GM10266 (cell line): ENCODE results near the gene LAYN.

ENCODE experiments used
- DNase-seq: peaks from one replicate; pipeline ENCODE4 v3.0.0; 2012; ENCODE audit errors: extremely low spot score
- TF ChIP-seq, protein P1 (sequence below): IDR thresholded peaks from 2 replicates; pipeline ENCODE4 v1.5.1; 2012; ENCODE audit warnings: mild to moderate bottlenecking, low read depth; ENCODE audit not compliant: control insufficient read depth, insufficient read depth; ENCODE audit errors: missing control alignments

The LAYN gene

DNA sequence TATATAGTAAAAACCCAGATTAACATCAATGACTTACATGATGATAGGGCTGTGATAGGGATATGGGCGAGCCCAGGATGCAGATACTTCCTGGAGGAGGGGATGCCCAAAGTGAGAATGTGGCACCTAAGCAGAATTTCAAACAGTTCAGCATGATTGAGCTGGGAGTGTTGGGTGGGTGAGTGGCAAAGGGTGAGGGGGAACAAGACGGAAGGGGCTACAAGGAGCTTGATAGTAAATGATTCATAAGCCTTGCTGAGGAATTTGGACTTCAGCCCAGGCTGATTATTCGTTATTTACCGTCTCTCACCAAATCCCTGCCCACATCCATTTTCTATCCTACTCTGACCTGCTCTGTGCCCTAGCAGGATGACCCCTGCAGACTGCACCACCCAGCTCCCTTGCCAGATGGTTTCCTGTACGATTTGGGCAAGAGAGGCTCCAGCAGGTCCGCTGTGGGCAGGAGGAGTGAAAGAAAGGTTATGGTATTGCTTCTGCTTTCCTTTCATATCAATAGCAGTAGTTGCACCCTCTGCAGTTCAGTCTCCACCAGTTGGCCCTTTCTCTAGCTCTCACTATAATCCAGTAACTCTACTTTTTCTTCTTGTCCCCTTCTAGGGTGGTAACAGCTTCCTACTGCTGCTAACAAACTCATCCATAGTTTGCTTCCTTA, 31.4 kb downstream of the LAYN start:
- DNase-seq = no peak
- TF ChIP-seq, protein P1, sequence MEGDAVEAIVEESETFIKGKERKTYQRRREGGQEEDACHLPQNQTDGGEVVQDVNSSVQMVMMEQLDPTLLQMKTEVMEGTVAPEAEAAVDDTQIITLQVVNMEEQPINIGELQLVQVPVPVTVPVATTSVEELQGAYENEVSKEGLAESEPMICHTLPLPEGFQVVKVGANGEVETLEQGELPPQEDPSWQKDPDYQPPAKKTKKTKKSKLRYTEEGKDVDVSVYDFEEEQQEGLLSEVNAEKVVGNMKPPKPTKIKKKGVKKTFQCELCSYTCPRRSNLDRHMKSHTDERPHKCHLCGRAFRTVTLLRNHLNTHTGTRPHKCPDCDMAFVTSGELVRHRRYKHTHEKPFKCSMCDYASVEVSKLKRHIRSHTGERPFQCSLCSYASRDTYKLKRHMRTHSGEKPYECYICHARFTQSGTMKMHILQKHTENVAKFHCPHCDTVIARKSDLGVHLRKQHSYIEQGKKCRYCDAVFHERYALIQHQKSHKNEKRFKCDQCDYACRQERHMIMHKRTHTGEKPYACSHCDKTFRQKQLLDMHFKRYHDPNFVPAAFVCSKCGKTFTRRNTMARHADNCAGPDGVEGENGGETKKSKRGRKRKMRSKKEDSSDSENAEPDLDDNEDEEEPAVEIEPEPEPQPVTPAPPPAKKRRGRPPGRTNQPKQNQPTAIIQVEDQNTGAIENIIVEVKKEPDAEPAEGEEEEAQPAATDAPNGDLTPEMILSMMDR = no peak

DNA sequence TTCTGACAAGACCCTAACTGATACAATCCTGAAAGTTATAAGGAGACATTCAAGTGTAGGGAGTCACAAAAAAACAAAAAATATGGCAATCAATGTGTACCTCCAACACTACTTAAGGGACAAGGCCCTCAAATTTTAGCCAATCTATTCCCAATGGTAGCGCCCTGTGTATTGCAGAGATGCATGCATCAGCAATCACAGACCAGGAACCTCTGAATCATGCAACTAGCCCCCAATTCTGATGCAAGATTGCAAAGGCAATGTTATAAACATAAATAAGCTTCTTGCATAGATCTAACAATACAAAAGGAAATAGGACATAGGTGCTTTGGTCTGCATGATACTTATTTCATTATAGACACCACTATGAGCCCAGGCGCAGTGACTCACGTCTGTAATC, 32.1 kb downstream of the LAYN start:
- TF ChIP-seq, protein P1 = no peak
- no peak for DNase-seq

DNA sequence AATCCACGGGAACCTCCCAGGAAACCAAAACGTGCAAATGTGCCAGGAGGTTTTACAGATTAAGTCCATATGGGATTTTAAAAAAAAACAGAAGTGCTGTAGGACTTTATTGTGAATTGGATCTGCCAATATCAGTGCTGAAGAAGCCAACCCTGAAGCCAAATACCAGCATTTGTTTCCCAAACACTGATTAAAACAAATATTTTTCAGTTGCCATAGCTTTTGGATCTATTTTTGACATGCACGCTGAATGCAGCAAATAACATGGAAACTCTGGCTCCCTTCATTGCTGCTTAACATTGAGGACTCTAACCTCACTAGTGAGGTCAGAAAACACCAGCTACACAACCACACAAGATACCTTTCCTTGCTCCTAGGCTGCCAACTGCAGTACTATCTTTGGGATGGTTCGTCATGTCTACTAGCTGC, 33.3 kb downstream of the LAYN start:
- DNase-seq = no peak
- TF ChIP-seq, protein P1 = no peak

DNA sequence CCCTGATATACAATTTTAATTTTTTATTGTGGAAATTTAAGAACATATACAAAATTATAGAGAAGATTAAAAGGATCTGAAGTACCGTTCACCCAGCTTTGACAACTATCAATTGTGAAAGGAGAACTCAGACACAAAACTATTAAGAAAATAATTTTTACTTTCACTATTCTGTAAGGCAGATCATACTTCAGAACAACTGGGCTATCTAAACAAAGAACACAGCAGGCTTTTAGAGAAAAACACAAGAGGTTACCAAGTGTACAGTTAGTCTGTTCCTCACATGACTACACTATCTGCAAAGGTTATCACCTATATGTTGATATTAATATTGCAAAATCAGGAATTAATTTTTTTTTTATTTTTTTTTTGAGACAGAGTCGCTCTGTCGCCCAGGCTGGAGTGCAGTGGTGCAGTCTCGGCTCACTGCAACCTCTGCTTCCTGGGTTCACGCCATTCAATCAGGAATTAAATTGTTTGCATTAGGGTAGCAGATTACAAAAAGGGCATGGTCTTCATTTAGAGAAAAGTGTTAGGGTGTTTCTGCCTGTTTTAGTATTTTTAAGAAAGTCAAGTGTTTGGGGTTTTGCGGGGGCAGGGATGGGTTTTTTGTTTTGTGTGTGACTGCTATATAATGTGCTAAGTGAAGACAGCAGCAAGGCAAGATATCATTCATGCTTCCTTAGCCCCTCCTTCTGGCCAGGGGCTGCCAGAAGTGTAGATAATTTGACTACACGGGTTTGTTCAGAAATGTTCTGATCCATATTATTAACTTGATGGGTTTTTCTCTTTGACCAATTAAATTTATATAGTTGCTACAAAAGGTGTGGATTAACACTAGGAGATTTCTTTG, 34.1 kb downstream of the LAYN start:
- TF ChIP-seq, protein P1 = peak; percentile 27
- DNase-seq = no peak

DNA sequence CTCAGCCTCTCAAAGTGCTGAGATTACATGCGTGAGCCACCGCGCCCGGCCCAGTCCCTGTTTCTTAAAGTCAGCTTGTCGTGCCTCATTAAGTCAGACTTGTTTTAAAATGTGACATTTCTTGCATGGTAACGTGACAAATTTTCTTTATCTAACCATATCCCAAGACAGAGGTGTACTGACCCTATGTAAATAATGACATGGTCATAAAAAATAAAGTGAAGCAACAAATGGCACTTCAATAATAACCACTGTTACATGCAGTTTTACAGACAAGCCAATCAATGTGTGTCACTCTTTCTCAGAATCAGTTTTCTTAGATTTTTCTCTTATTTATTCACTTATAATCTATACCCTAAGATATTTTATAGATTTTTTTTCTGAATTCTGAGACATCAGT, 35.2 kb downstream of the LAYN start:
- TF ChIP-seq, protein P1 = no peak
- DNase-seq = no peak

DNA sequence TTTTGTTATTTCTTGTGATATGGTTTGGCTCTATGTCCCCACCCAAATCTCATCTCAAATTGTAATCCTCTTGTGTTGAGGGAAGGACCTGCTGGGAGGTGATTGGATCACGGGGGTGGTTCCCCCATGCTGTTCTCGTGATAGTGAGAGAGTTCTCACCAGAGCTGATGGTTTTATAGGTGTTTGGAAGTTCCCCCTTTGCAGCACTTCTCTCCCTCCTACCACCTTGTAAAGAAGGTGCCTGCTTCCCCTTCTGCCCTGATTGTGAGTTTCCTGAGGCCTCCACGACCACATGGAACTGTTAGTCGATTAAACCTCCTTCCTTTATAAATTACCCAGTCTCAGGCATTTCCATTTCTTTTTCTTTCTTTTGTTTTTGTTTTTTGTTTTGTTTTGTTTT, 37.3 kb downstream of the LAYN start:
- TF ChIP-seq, protein P1 = no peak
- DNase-seq = no peak

DNA sequence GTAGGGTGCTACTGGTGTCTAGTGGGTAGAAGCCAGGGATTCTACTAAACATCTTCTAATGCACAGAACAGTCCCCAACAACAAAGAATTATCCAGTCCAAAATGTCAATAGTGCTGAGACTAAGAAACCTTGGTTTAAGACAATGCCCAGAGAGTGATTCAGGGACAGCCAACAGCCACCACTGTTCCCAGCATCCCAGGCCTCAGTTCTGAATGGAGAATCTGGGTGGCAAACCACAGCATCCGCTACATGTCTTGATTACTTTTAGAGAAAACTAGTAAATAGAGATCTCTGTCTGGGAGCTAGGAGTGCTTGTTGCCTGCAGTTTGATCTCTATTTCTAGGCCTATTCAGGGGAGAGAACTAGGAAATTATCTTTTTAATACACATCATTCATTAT, 40.8 kb downstream of the LAYN start:
- DNase-seq = no peak
- TF ChIP-seq, protein P1 = no peak
